K562 (cell line): ENCODE data around the gene EFHB. TPM values are rescaled to one million over a fixed set of nuclear protein-coding genes. Genes with fewer than 3 reads are reported as not detected.
A peak's percentile ranks its signal among the peaks of the same experiment; 100 is the strongest.

Experiments used
- BACH1 ChIP-seq: fragments of 200-800 bp; sonication (Bioruptor generic); IDR thresholded peaks from 2 replicates; pipeline ENCODE4 v1.6.1; 2016; ENCODE audit warnings: missing genetic modification characterization, missing compliant biosample characterization
- CEBPZ ChIP-seq: fragments of 150-350 bp; IDR thresholded peaks from 2 replicates; pipeline ENCODE4 v1.6.1; 2014; ENCODE audit warnings: low read depth, mild to moderate bottlenecking, low read length, borderline replicate concordance
- CREB3 ChIP-seq: fragments of 450-650 bp; conservative IDR thresholded peaks from 2 replicates; pipeline ENCODE4 v1.6.1; 2016; ENCODE audit warnings: missing genetic modification characterization, low read depth, mild to moderate bottlenecking, missing compliant biosample characterization, moderate library complexity
- GTF3C2 ChIP-seq: IDR thresholded peaks from 3 replicates; pipeline ENCODE4 v1.6.1; 2011; ENCODE audit warnings: borderline replicate concordance, mild to moderate bottlenecking, moderate library complexity; ENCODE audit not compliant: insufficient read length; ENCODE audit errors: extremely low read depth
- NONO ChIP-seq, 2 experiments: fragments of 200-400 bp in 1 of 2; fragments of 450-650 bp in 1 of 2; formaldehyde crosslinking in 1 of 2; IDR thresholded peaks; 2 replicates each; pipeline ENCODE4 v1.6.1; 2017; ENCODE audit warnings: low read depth in 2 of 2, mild to moderate bottlenecking in 2 of 2, moderate library complexity in 2 of 2, low read length in 1 of 2
- RBM39 ChIP-seq: fragments of 200-400 bp; formaldehyde crosslinking; optimal IDR thresholded peaks from 2 replicates; pipeline ENCODE3; 2018; ENCODE audit warnings: low read depth, low read length
- TCF15 ChIP-seq: fragments of 250-450 bp; sonication (Bioruptor Pico); IDR thresholded peaks from 2 replicates; pipeline ENCODE4 v1.8.0; 2022; ENCODE audit warnings: moderate library complexity, mild to moderate bottlenecking, inconsistent platforms
- ZNF140 ChIP-seq: fragments of 250-450 bp; sonication (Bioruptor Pico); IDR thresholded peaks from 2 replicates; pipeline ENCODE4 v1.8.0; 2021; ENCODE audit warnings: moderate library complexity, mild to moderate bottlenecking, inconsistent platforms
- ZNF217 ChIP-seq: sonication (generic); formaldehyde crosslinking; IDR thresholded peaks from 2 replicates; pipeline ENCODE4 v1.8.0; 2022; ENCODE audit warnings: mild to moderate bottlenecking, missing genetic modification reagents
- ZNF280B ChIP-seq: fragments of 250-450 bp; sonication (Bioruptor Pico); IDR thresholded peaks from 2 replicates; pipeline ENCODE4 v1.5.1; 2021; ENCODE audit warnings: mild to moderate bottlenecking
- ZNF740 ChIP-seq, 3 experiments: fragments of 200-800 bp in 1 of 3; sonication (Bioruptor generic) in 1 of 3; sonication (generic) in 1 of 3; formaldehyde crosslinking in 1 of 3; IDR thresholded peaks; 2 replicates each; pipeline versions ENCODE4 v1.6.1 to v1.8.0; 2016 to 2022; ENCODE audit warnings: mild to moderate bottlenecking in 2 of 3, missing compliant biosample characterization in 2 of 3, missing genetic modification characterization in 2 of 3, missing genetic modification reagents in 1 of 3
- polyA plus RNA-seq, 8 experiments: library from polyadenylated mRNA; depleted of rRNA in 4 of 8; stranded (reverse) in 5 of 8; unstranded in 3 of 8; fragments of >200 nt; fragmentation: Nextera tagmentation in 2 of 8; fragmentation: Illumina TruSeq in 1 of 8; extraction: Ambion mirVana in 2 of 8; extraction: Trizol in 1 of 8; gene quantifications; 2 replicates each; pipeline versions ENCODE4 v1.2.1 to v1.2.3, GENCODE V29; 2011 to 2014; ENCODE audit warnings: inconsistent platforms in 1 of 8, missing spikeins in 1 of 8
- total RNA-seq, 7 experiments: library from RNA; depleted of rRNA in 6 of 7; stranded (reverse); fragments of >200 nt in 6 of 7; fragmentation: Illumina TruSeq in 2 of 7; extraction: Trizol in 2 of 7; gene quantifications; 2 replicates each; pipeline versions ENCODE4 v1.2.1 to v1.2.3, GENCODE V29; 2011 to 2021; ENCODE audit warnings: low replicate concordance in 1 of 7

EFHB gene
- total and polyA plus RNA-seq, 9 of the 15 experiments (the other 6 are each of a cell fraction or from before 2014, with no cell fraction given) = 1.5 to 4.0 (median 1.8) TPM

GRCh38 chr3:19945969-19946831 is 12.2 kb upstream of the EFHB start (continued):
- TF ChIP-seq ZNF280B (no peak), TCF15 (CRISPR knock-in tag) (0 out of 2 replicates have a peak, but pooled peaks have one; percentile 31), RBM39 (peak; percentile 44), GTF3C2 (no peak), ZNF217 (CRISPR knock-in tag) (no peak), ZNF740 (CRISPR knock-in tag; IDR thresholded peaks at IDR 0.05) (no peak), ZNF740 (tag; IDR thresholded peaks at IDR 0.05) (no peak), CEBPZ (no peak), BACH1 (tag) (no peak), ZNF140 (no peak), CREB3 (no peak), NONO (IDR thresholded peaks at IDR 0.05; ENCODE audit: low read depth in 2 of 2, low read length in 1 of 2) (no peak)
